Measurements from ENCODE around the gene GALNT10. TPM values are rescaled to one million over a fixed set of nuclear protein-coding genes. Genes with fewer than 3 reads are reported as not detected.

GALNT10 gene
- polyA plus RNA-seq, 1 donor (not counting 4 experiments of a cell fraction or from before 2014, with no cell fraction given), result 17.9 TPM

GRCh38 chr5:154467655-154468354, 277.3 kb downstream of the GALNT10 start:
- Histone ChIP-seq H3K79me2 (ENCODE audit: control insufficient read depth, insufficient read depth, low read length) (no peaks in the 10 kb centered on the region), H2AFZ (ENCODE audit: control insufficient read depth, low read length) (no peak overlapping the region), H4K20me1 (ENCODE audit: control insufficient read depth, extremely low read depth, insufficient read depth, low read length) (no peaks in the 10 kb centered on the region), H3K9ac (ENCODE audit: control insufficient read depth, extremely low read depth, insufficient read depth, low read length) (no peak overlapping the region), H3K27ac (ENCODE audit: control insufficient read depth, insufficient read depth, low read length) (no peak overlapping the region), H3K9me3 (ENCODE audit: control insufficient read depth, low read depth, low read length) (no peaks in the 10 kb centered on the region), H3K4me3 (ENCODE audit: control insufficient read depth in 2 of 3, extremely low read depth in 1 of 3, insufficient read depth in 2 of 3, low read depth in 1 of 3, low read length in 3 of 3) (no peak overlapping the region), H3K27me3 (ENCODE audit: control insufficient read depth, extremely low read depth, insufficient read depth, low read length) (peaks cover 28% of the 10 kb centered on the region), H3K36me3 (ENCODE audit: control insufficient read depth in 2 of 2, extremely low read depth in 1 of 2, insufficient read depth in 2 of 2, low read length in 2 of 2) (no peaks in the 10 kb centered on the region), H3K9me1 (ENCODE audit: control insufficient read depth, extremely low read depth, insufficient read depth, low read length) (no peaks in the 10 kb centered on the region), H3K4me2 (ENCODE audit: control insufficient read depth, extremely low read depth, insufficient read depth, low read depth, low read length) (no peak overlapping the region), H3K4me1 (ENCODE audit: control insufficient read depth, extremely low read depth, insufficient read depth, low read length) (no peaks in the 10 kb centered on the region)
- dilution Hi-C loops (cut with MboI; ENCODE audit: extremely low pct_ligation_motif_present, low sequenced_read_pairs), result no loop called here
- peak; percentile 85 to 91 (median 87) for TF ChIP-seq CTCF (optimal IDR thresholded peaks at IDR 0.05 in 1 of 3, IDR thresholded peaks at IDR 0.05 in 1 of 3, conservative IDR thresholded peaks at IDR 0.05 in 1 of 3; ENCODE audit: extremely low read depth in 1 of 3, insufficient read depth in 2 of 3, low read length in 3 of 3)
- no peak for TF ChIP-seq EZH2 (IDR thresholded peaks at IDR 0.05; ENCODE audit: low read length)
- DNase-seq (ENCODE audit: low read depth, low spot score) (no peak), FAIRE-seq (peak; percentile 62)

GRCh38 chr5:154470137-154470536, 279.6 kb downstream of the GALNT10 start:
- H3K4me1 ChIP-seq (ENCODE audit: control insufficient read depth, extremely low read depth, insufficient read depth, low read length), result no peaks in the 10 kb centered on the region
- TF ChIP-seq EZH2 (IDR thresholded peaks at IDR 0.05; ENCODE audit: low read length), result no peak
- no peak for TF ChIP-seq CTCF (optimal IDR thresholded peaks at IDR 0.05 in 1 of 3, IDR thresholded peaks at IDR 0.05 in 1 of 3, conservative IDR thresholded peaks at IDR 0.05 in 1 of 3; ENCODE audit: extremely low read depth in 1 of 3, insufficient read depth in 2 of 3, low read length in 3 of 3)
- no peak overlapping the region for H3K9ac ChIP-seq (ENCODE audit: control insufficient read depth, extremely low read depth, insufficient read depth, low read length)
- no peaks in the 10 kb centered on the region for H3K36me3 ChIP-seq (ENCODE audit: control insufficient read depth in 2 of 2, extremely low read depth in 1 of 2, insufficient read depth in 2 of 2, low read length in 2 of 2)
- no peak for DNase-seq (ENCODE audit: low read depth, low spot score)
- no peaks in the 10 kb centered on the region for H3K9me3 ChIP-seq (ENCODE audit: control insufficient read depth, low read depth, low read length)
- no peak overlapping the region for H2AFZ ChIP-seq (ENCODE audit: control insufficient read depth, low read length)
- H4K20me1 ChIP-seq (ENCODE audit: control insufficient read depth, extremely low read depth, insufficient read depth, low read length), result no peaks in the 10 kb centered on the region
- peaks cover 52% of the 10 kb centered on the region for H3K27me3 ChIP-seq (ENCODE audit: control insufficient read depth, extremely low read depth, insufficient read depth, low read length)
- H3K27ac ChIP-seq (ENCODE audit: control insufficient read depth, insufficient read depth, low read length), result no peak overlapping the region
- FAIRE-seq, result no peak
- no peaks in the 10 kb centered on the region for H3K79me2 ChIP-seq (ENCODE audit: control insufficient read depth, insufficient read depth, low read length)
- dilution Hi-C loops (cut with MboI; ENCODE audit: extremely low pct_ligation_motif_present, low sequenced_read_pairs), result loop anchor here (10.0 kb wide), 1 partner anchor 135 kb away; no protein-coding TSS in a partner anchor
- no peak overlapping the region for H3K4me3 ChIP-seq (ENCODE audit: control insufficient read depth in 2 of 3, extremely low read depth in 1 of 3, insufficient read depth in 2 of 3, low read depth in 1 of 3, low read length in 3 of 3)
- no peaks in the 10 kb centered on the region for H3K9me1 ChIP-seq (ENCODE audit: control insufficient read depth, extremely low read depth, insufficient read depth, low read length)
- no peak overlapping the region for H3K4me2 ChIP-seq (ENCODE audit: control insufficient read depth, extremely low read depth, insufficient read depth, low read depth, low read length)

Small RNA genes lying within 50 kb of the gene (small RNA-seq; reads per million reads assigned to genes)
- gene MIR1294 (ENCODE audit: insufficient read length in 3 of 3, low read depth in 3 of 3, low replicate concordance in 1 of 3) (0.07 to 3.0 (median 1.3) reads per million in 3 experiments), gene RN7SL655P (ENCODE audit: insufficient read length in 3 of 3, low read depth in 3 of 3, low replicate concordance in 1 of 3) (0 reads per million in 3 experiments)

Other genes with a start within 250 kb of the GALNT10 start
- gene FAM114A2, start 151.8 kb upstream of the GALNT10 start, polyA plus RNA-seq, result 16.3 to 18.3 TPM (median 16.3 TPM) in 3 replicates
- 35.8 to 49.0 TPM (median 43.4 TPM) in 3 replicates for gene MFAP3, start 151.8 kb upstream of the GALNT10 start, polyA plus RNA-seq

Measured in keratinocyte (primary cell).